OCI-LY3 (cell line): ENCODE results near the gene RMP24.

ENCODE experiments used
- H2AFZ ChIP-seq: fragments of 200-600, 300-600 bp; shearing (Covaris generic); 2 replicates; pipeline ENCODE4 v1.6.0; 2014; ENCODE audit warnings: antibody characterized with exemption, low read depth, low read length
- H3K27ac ChIP-seq: fragments of 200-600, 300-600 bp; sonication (generic); 2 replicates; pipeline ENCODE4 v1.5.1; 2014; ENCODE audit warnings: mild to moderate bottlenecking, low read length, moderate library complexity, mixed read lengths
- H3K27me3 ChIP-seq: fragments of 200-600, 300-600 bp; sonication (generic); 2 replicates; pipeline ENCODE4 v1.6.1; 2014; ENCODE audit warnings: low read depth, low read length, mixed read lengths
- H3K36me3 ChIP-seq: fragments of 200-600, 300-600 bp; sonication (generic); replicated peaks from 2 replicates; pipeline ENCODE3; 2014; ENCODE audit warnings: low read depth, low read length, mixed read lengths
- H3K4me1 ChIP-seq: fragments of 300-600, 200-600 bp; sonication (generic); 2 replicates; pipeline ENCODE4 v1.6.1; 2014; ENCODE audit warnings: low read length, mixed read lengths
- H3K4me2 ChIP-seq: fragments of 200-600, 300-600 bp; sonication (generic); 2 replicates; pipeline ENCODE4 v1.6.1; 2014; ENCODE audit warnings: low read length, mixed read lengths
- H3K4me3 ChIP-seq: fragments of 300-600, 200-600 bp; sonication (generic); 2 replicates; pipeline ENCODE4 v1.5.1; 2014; ENCODE audit warnings: antibody characterized with exemption, mild to moderate bottlenecking, low read length, moderate library complexity
- H3K79me2 ChIP-seq: fragments of 300-600, 200-600 bp; shearing (Covaris generic); 2 replicates; pipeline ENCODE4 v1.6.1; 2014; ENCODE audit warnings: mild to moderate bottlenecking, low read length, mixed read lengths
- H3K9ac ChIP-seq: fragments of 300-600, 200-600 bp; shearing (Covaris generic); 2 replicates; pipeline ENCODE4 v1.6.0; 2014; ENCODE audit warnings: mild to moderate bottlenecking, low read length, moderate library complexity
- H3K9me3 ChIP-seq: fragments of 200-600, 300-600 bp; shearing (Covaris generic); 2 replicates; pipeline ENCODE4 v1.6.1; 2014; ENCODE audit warnings: low read length, mixed read lengths; ENCODE audit not compliant: insufficient read depth
- H4K20me1 ChIP-seq: fragments of 200-600, 300-600 bp; sonication (generic); 2 replicates; pipeline ENCODE4 v1.6.1; 2016; ENCODE audit warnings: low read length, mixed read lengths; ENCODE audit not compliant: insufficient read depth
- EZH2phosphoT487 ChIP-seq: fragments of 200-600 bp; shearing (Covaris generic); IDR thresholded peaks from 2 replicates; pipeline ENCODE4 v1.6.1; 2018; ENCODE audit warnings: antibody characterized with exemption, mixed run types, low read depth
- TF ChIP-seq, protein P1 (sequence below): fragments of 200-600, 300-600 bp; sonication (generic); IDR thresholded peaks from 2 replicates; pipeline ENCODE4 v1.5.1; 2014; ENCODE audit warnings: antibody characterized with exemption, low read length, low read depth

Gene RMP24

DNA sequence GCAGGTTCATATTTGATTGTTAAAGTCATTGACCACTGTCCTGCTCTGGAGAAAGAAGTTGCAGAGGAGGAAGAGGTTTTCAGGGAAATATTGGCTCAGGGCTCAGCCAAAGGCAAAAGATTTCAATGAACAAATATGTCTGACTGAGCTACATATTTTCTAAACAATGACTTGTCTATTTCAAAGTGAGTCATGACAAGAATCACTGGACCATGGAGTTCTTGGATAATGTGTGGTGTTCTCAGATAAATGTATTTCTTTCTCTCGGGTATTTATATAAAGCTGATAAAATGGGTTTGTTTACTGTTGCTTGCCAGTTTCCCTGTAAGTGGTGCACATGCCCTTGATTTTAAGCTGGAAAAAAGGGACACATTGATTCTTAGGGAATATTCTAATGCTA, 34.3 kb upstream of the RMP24 start:
- H3K4me3 ChIP-seq, result no peak overlapping the region
- H3K4me2 ChIP-seq, result no peak overlapping the region
- peaks cover 10% of the 10 kb centered on the region for H3K4me1 ChIP-seq
- H3K79me2 ChIP-seq, result no peaks in the 10 kb centered on the region
- TF ChIP-seq, protein P1, sequence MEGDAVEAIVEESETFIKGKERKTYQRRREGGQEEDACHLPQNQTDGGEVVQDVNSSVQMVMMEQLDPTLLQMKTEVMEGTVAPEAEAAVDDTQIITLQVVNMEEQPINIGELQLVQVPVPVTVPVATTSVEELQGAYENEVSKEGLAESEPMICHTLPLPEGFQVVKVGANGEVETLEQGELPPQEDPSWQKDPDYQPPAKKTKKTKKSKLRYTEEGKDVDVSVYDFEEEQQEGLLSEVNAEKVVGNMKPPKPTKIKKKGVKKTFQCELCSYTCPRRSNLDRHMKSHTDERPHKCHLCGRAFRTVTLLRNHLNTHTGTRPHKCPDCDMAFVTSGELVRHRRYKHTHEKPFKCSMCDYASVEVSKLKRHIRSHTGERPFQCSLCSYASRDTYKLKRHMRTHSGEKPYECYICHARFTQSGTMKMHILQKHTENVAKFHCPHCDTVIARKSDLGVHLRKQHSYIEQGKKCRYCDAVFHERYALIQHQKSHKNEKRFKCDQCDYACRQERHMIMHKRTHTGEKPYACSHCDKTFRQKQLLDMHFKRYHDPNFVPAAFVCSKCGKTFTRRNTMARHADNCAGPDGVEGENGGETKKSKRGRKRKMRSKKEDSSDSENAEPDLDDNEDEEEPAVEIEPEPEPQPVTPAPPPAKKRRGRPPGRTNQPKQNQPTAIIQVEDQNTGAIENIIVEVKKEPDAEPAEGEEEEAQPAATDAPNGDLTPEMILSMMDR, result no peak
- no peak for TF ChIP-seq EZH2phosphoT487
- no peak overlapping the region for H3K9ac ChIP-seq
- H3K27ac ChIP-seq, result no peak overlapping the region
- H3K36me3 ChIP-seq, result no peaks in the 10 kb centered on the region
- H4K20me1 ChIP-seq, result no peaks in the 10 kb centered on the region
- no peaks in the 10 kb centered on the region for H3K9me3 ChIP-seq
- no peaks in the 10 kb centered on the region for H3K27me3 ChIP-seq
- no peak overlapping the region for H2AFZ ChIP-seq

DNA sequence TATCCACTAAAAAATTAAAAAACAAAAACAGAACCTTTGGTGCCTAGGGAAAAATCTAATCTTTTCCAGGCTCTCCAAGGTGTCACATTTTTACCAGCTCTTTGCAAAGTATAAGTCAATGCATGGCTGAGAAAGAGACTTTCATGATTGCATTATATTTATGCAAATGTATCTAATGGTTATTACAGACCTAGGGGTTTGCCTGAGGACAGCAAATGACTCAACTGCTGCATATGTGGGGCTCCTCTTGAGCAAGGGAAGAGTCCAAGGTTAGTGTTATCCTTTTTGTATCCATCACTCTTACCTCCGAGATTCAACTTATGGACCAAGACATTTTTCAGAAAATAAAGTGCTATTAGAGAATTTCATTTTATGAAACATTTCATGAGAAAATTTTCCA, 33.9 kb upstream of the RMP24 start:
- Histone ChIP-seq H3K27ac (no peak overlapping the region), H3K4me1 (peaks cover 10% of the 10 kb centered on the region), H2AFZ (no peak overlapping the region)

DNA sequence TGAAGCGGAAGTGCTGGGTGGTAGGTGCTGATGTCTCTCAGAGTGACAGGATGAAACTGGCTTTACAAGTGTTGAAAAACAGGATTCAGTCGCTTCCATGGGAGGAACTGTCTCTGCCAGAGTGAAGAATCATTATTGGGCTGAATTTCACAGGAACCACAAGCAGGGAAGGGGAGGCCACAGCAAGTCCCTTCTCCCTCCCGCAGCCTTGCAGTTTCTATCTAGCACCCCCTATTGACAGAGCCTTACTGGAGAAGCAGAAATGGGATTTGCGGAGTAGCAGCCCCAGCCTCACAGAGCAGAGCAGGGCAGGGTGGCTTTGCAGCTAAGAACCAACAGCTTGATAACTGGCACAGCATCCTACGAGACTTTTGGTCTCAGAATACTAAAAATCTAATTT, 33.3 kb upstream of the RMP24 start:
- Histone ChIP-seq H3K36me3 (no peaks in the 10 kb centered on the region), H3K79me2 (no peaks in the 10 kb centered on the region), H3K4me3 (no peak overlapping the region), H3K9ac (no peak overlapping the region), H2AFZ (no peak overlapping the region; the same call in 1 of the 2 replicates), H3K27ac (no peak overlapping the region), H3K9me3 (no peaks in the 10 kb centered on the region), H3K4me2 (no peak overlapping the region), H3K4me1 (peaks cover 10% of the 10 kb centered on the region), H4K20me1 (no peaks in the 10 kb centered on the region), H3K27me3 (no peaks in the 10 kb centered on the region)
- TF ChIP-seq EZH2phosphoT487, result no peak
- TF ChIP-seq, protein P1, result peak; percentile 62

More for the DNA sequence above, 33.9 kb upstream of the RMP24 start:
- Histone ChIP-seq H3K27me3 (no peaks in the 10 kb centered on the region), H3K9me3 (no peaks in the 10 kb centered on the region), H3K9ac (no peak overlapping the region), H3K4me2 (no peak overlapping the region), H4K20me1 (no peaks in the 10 kb centered on the region), H3K36me3 (no peaks in the 10 kb centered on the region), H3K4me3 (no peak overlapping the region), H3K79me2 (no peaks in the 10 kb centered on the region)
- TF ChIP-seq, protein P1, result no peak
- TF ChIP-seq EZH2phosphoT487, result no peak

DNA sequence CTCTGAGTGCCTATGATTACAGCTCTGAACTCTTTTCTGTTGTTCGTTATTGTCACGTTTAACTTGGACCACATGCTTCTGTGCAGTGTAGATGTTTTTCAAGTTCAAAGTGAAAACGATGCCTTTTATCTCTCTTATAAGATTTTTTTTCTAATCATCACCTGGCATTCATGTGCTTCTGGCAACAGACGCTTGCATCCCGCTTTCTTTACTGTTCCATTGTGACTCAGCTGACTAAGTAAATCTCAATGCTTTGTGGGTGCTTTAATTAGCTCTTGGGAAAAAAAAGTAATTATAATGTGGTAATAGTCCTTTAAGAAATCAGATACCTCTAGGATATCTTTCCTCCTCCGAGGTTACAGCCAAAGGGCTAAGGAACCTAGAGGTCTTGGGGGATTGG, 31.2 kb upstream of the RMP24 start:
- Histone ChIP-seq H3K4me3 (no peak overlapping the region), H3K4me1 (peaks cover 10% of the 10 kb centered on the region), H3K9me3 (no peaks in the 10 kb centered on the region), H3K27me3 (no peaks in the 10 kb centered on the region), H3K79me2 (no peaks in the 10 kb centered on the region), H4K20me1 (no peaks in the 10 kb centered on the region), H2AFZ (no peak overlapping the region), H3K36me3 (no peaks in the 10 kb centered on the region), H3K9ac (no peak overlapping the region), H3K27ac (no peak overlapping the region), H3K4me2 (no peak overlapping the region)
- TF ChIP-seq, protein P1, result no peak
- no peak for TF ChIP-seq EZH2phosphoT487
